Trophoblast cell (in vitro differentiated cells and primary cell): ENCODE measurements around the gene RBM38.
A peak's percentile ranks its signal among the peaks of the same experiment; 100 is the strongest.

ENCODE experiments used
- DNase-seq, 2 donors: peaks; one replicate each; pipeline ENCODE4 v3.0.0-alpha.2; 2016
- H2AFZ ChIP-seq: 2 replicates; pipeline ENCODE4 v1.6.1; 2013; ENCODE audit warnings: low read length, moderate library complexity, mild to moderate bottlenecking; ENCODE audit not compliant: insufficient read depth, poor library complexity
- H2AK5ac ChIP-seq: 2 replicates; pipeline ENCODE4 v1.6.1; 2013; ENCODE audit warnings: mild to moderate bottlenecking, low read length
- H2BK120ac ChIP-seq: 2 replicates; pipeline ENCODE4 v1.6.1; 2013; ENCODE audit warnings: low read length, mild to moderate bottlenecking, moderate library complexity; ENCODE audit not compliant: insufficient read depth, poor library complexity
- H2BK12ac ChIP-seq: 2 replicates; pipeline ENCODE4 v1.6.1; 2013; ENCODE audit warnings: mild to moderate bottlenecking, low read length, moderate library complexity
- H2BK5ac ChIP-seq: 2 replicates; pipeline ENCODE4 v1.6.1; 2013; ENCODE audit warnings: low read length, low read depth, moderate library complexity, mild to moderate bottlenecking; ENCODE audit not compliant: poor library complexity
- H3K14ac ChIP-seq: 2 replicates; pipeline ENCODE4 v1.6.1; 2013; ENCODE audit warnings: mild to moderate bottlenecking, low read length
- H3K18ac ChIP-seq: 2 replicates; pipeline ENCODE4 v1.6.1; 2013; ENCODE audit warnings: mild to moderate bottlenecking, low read length
- H3K23ac ChIP-seq: 2 replicates; pipeline ENCODE4 v1.6.1; 2013; ENCODE audit warnings: low read length
- H3K27ac ChIP-seq: 2 replicates; pipeline ENCODE4 v1.5.1; 2013; ENCODE audit warnings: low read depth, mild to moderate bottlenecking, inconsistent platforms, low read length, moderate library complexity
- H3K27me3 ChIP-seq: 2 replicates; pipeline ENCODE4 v1.6.1; 2013; ENCODE audit warnings: inconsistent platforms, mild to moderate bottlenecking, low read length, moderate library complexity; ENCODE audit not compliant: insufficient read depth
- H3K36me3 ChIP-seq, 2 experiments: 1 replicate in 1 of 2; 2 replicates in 1 of 2; pipeline ENCODE4 v1.6.1; 2013; ENCODE audit warnings: low read length in 2 of 2, mild to moderate bottlenecking in 2 of 2, moderate library complexity in 1 of 2; ENCODE audit not compliant: insufficient read depth in 2 of 2, control insufficient read depth in 1 of 2
- H3K4ac ChIP-seq: 2 replicates; pipeline ENCODE4 v1.6.1; 2013; ENCODE audit warnings: low read depth, mild to moderate bottlenecking, low read length, moderate library complexity
- H3K4me1 ChIP-seq, 2 experiments: 1 replicate in 1 of 2; 2 replicates in 1 of 2; pipeline ENCODE4 v1.6.1; 2013; ENCODE audit warnings: low read length in 2 of 2, mild to moderate bottlenecking in 2 of 2, moderate library complexity in 1 of 2; ENCODE audit not compliant: insufficient read depth in 2 of 2, control insufficient read depth in 1 of 2
- H3K4me2 ChIP-seq: 2 replicates; pipeline ENCODE4 v1.6.1; 2013; ENCODE audit warnings: inconsistent platforms, mild to moderate bottlenecking, low read length, moderate library complexity
- H3K4me3 ChIP-seq: 2 replicates; pipeline ENCODE4 v1.5.1; 2013; ENCODE audit warnings: mild to moderate bottlenecking, low read depth, low read length, inconsistent platforms
- H3K79me1 ChIP-seq: one replicate; pipeline ENCODE4 v1.6.1; 2013; ENCODE audit warnings: low read length
- H3K79me2 ChIP-seq: 2 replicates; pipeline ENCODE4 v1.6.1; 2013; ENCODE audit warnings: low read length, mild to moderate bottlenecking; ENCODE audit not compliant: control insufficient read depth, insufficient read depth, poor library complexity
- H3K9ac ChIP-seq: 2 replicates; pipeline ENCODE4 v1.6.1; 2013; ENCODE audit warnings: mild to moderate bottlenecking, low read length
- H3K9me3 ChIP-seq: 2 replicates; pipeline ENCODE4 v1.6.1; 2013; ENCODE audit warnings: low read depth, mild to moderate bottlenecking, control low read depth, inconsistent platforms, low read length; ENCODE audit not compliant: insufficient read depth
- H4K12ac ChIP-seq: 2 replicates; pipeline ENCODE4 v1.6.1; 2013; ENCODE audit warnings: low read depth, mild to moderate bottlenecking, low read length, moderate library complexity
- H4K8ac ChIP-seq: 2 replicates; pipeline ENCODE4 v1.6.1; 2013; ENCODE audit warnings: low read depth, mild to moderate bottlenecking, low read length, moderate library complexity
- H4K91ac ChIP-seq: one replicate; pipeline ENCODE4 v1.6.1; 2013; ENCODE audit warnings: low read depth, mild to moderate bottlenecking, low read length, moderate library complexity
- WGBS: extraction: QIAGEN DNeasy Blood & Tissue Kit; methylation state at CpG from one replicate; pipeline ENCODE4 v1.1.7; 2013; ENCODE audit warnings: missing lambda C conversion rate; ENCODE audit not compliant: insufficient read length, insufficient coverage; ENCODE audit errors: extremely low coverage; 5-methylcytosine and 5-hydroxymethylcytosine counted together

The RBM38 gene

GRCh38 chr20:57455386-57455785 lies 64.2 kb downstream of the RBM38 start:
- WGBS: no CpG with 5 or more reads among the region's 3 CpGs
- no peak overlapping the region for H2BK120ac ChIP-seq
- H4K12ac ChIP-seq: no peak overlapping the region
- H3K79me1 ChIP-seq: peaks cover 8% of the 10 kb centered on the region
- no peak for DNase-seq
- H3K9me3 ChIP-seq: peaks cover 6% of the 10 kb centered on the region
- no peak overlapping the region for H2BK5ac ChIP-seq
- no peak overlapping the region for H2AK5ac ChIP-seq
- no peak overlapping the region for H3K23ac ChIP-seq
- no peak overlapping the region for H3K27ac ChIP-seq
- H4K8ac ChIP-seq: no peak overlapping the region
- no peak overlapping the region for H3K18ac ChIP-seq
- no peak overlapping the region for H3K9ac ChIP-seq
- no peaks in the 10 kb centered on the region for H3K79me2 ChIP-seq
- no peak overlapping the region for H2AFZ ChIP-seq
- H3K4me2 ChIP-seq: no peak overlapping the region
- H3K4ac ChIP-seq: no peak overlapping the region
- peaks cover 8 to 14% of the 10 kb centered on the region in 2 experiments for H3K4me1 ChIP-seq
- H3K14ac ChIP-seq: no peak overlapping the region
- no peaks in the 10 kb centered on the region for H3K27me3 ChIP-seq
- H3K4me3 ChIP-seq: no peak overlapping the region
- no peak overlapping the region for H2BK12ac ChIP-seq
- H3K36me3 ChIP-seq: no peaks in the 10 kb centered on the region
- H4K91ac ChIP-seq: no peak overlapping the region

- WGBS: no CpG with 5 or more reads among the region's 13 CpGs
- H4K12ac ChIP-seq: no peak overlapping the region
- no peaks in the 10 kb centered on the region for H3K79me2 ChIP-seq
- no peak overlapping the region for H3K9ac ChIP-seq
- no peak overlapping the region for H3K14ac ChIP-seq
- H2BK120ac ChIP-seq: no peak overlapping the region
- H3K18ac ChIP-seq: no peak overlapping the region
- H2BK5ac ChIP-seq: no peak overlapping the region
- no peak overlapping the region for H2AFZ ChIP-seq
- H3K9me3 ChIP-seq: peaks cover 6% of the 10 kb centered on the region
- H2AK5ac ChIP-seq: no peak overlapping the region
- no peak overlapping the region for H3K4me2 ChIP-seq
- no peak overlapping the region for H2BK12ac ChIP-seq
- peaks cover 14 to 21% of the 10 kb centered on the region in 2 experiments for H3K4me1 ChIP-seq
- H3K36me3 ChIP-seq: no peaks in the 10 kb centered on the region
- DNase-seq: peak in 1 of 2 donors; percentile 15
- no peaks in the 10 kb centered on the region for H3K27me3 ChIP-seq
- H3K27ac ChIP-seq: no peak overlapping the region
- peaks cover 8% of the 10 kb centered on the region for H3K79me1 ChIP-seq
- H4K8ac ChIP-seq: no peak overlapping the region
- H4K91ac ChIP-seq: no peak overlapping the region
- H3K23ac ChIP-seq: no peak overlapping the region
- H3K4me3 ChIP-seq: no peak overlapping the region
- H3K4ac ChIP-seq: no peak overlapping the region
These were observed 64.9 kb downstream of the RBM38 start for GRCh38 chr20:57456116-57456515.

- peaks cover 16 to 23% of the 10 kb centered on the region in 2 experiments for H3K4me1 ChIP-seq
- H3K27me3 ChIP-seq: no peaks in the 10 kb centered on the region
- H3K9me3 ChIP-seq: peaks cover 6% of the 10 kb centered on the region
- no peak overlapping the region for H2BK12ac ChIP-seq
- no peak overlapping the region for H2AFZ ChIP-seq
- H3K9ac ChIP-seq: no peak overlapping the region
- H2AK5ac ChIP-seq: no peak overlapping the region
- no peak overlapping the region for H4K8ac ChIP-seq
- no peak overlapping the region for H3K18ac ChIP-seq
- WGBS: no CpG with 5 or more reads among the region's 21 CpGs
- H3K4ac ChIP-seq: no peak overlapping the region
- H4K12ac ChIP-seq: no peak overlapping the region
- peak in 1 of 2 donors; percentile 24 for DNase-seq
- no peak overlapping the region for H2BK120ac ChIP-seq
- no peaks in the 10 kb centered on the region for H3K36me3 ChIP-seq
- no peak overlapping the region for H3K23ac ChIP-seq
- H2BK5ac ChIP-seq: no peak overlapping the region
- no peak overlapping the region for H3K4me2 ChIP-seq
- H3K79me1 ChIP-seq: peaks cover 12% of the 10 kb centered on the region
- no peak overlapping the region for H4K91ac ChIP-seq
- H3K4me3 ChIP-seq: no peak overlapping the region
- H3K14ac ChIP-seq: no peak overlapping the region
- H3K27ac ChIP-seq: no peak overlapping the region
- no peaks in the 10 kb centered on the region for H3K79me2 ChIP-seq
These were observed 66.3 kb downstream of the RBM38 start for GRCh38 chr20:57457243-57458095.

DNA sequence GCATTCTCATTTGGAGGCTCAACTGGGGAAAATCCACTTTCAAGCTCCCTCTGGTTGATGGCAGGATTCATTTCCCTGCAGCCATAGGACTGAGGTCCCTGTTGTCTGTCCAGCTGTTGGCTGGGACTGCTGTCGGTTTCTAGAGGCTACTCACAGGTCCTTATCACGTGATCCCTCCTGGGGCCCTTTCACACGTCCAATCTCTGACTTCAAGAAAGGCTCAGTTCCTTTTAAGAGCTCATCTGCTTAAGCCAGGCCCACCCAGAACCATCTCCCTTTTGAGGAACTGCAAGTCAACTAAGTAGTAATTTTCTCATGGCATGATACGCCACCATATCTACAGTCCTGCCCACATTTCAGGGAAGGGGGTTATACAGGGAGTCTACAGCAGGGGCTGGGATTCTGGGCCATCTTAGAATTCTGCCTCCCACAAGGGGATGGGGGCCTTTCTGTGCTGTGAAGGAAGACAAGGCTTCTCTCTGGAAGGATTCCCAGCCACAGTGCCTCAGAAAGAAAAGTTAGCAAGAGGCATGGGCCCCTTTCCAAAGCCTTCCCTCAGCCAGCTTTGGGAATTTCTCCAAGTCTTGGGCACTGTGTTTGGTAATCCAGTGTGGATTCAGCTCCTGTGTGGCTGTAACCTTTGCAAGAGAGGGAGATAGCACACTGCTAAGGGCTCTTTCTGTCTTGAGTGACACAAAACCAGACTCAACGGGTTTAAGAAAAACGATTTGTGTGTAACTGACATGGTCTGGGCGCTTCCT lies 67.4 kb downstream of the RBM38 start:
- Histone ChIP-seq H3K9me3 (peaks cover 6% of the 10 kb centered on the region), H3K4me2 (no peak overlapping the region), H3K4me1 (peaks cover 16 to 23% of the 10 kb centered on the region in 2 experiments), H3K79me2 (no peaks in the 10 kb centered on the region), H2BK5ac (no peak overlapping the region), H3K9ac (no peak overlapping the region), H2AFZ (no peak overlapping the region), H4K12ac (no peak overlapping the region), H4K91ac (peak overlapping the region; percentile 29), H3K18ac (no peak overlapping the region), H3K79me1 (peaks cover 12% of the 10 kb centered on the region), H3K27ac (no peak overlapping the region), H4K8ac (no peak overlapping the region), H3K23ac (no peak overlapping the region), H2AK5ac (no peak overlapping the region), H3K27me3 (no peaks in the 10 kb centered on the region), H2BK12ac (peak overlapping the region; percentile 3), H3K4ac (no peak overlapping the region), H3K4me3 (no peak overlapping the region), H2BK120ac (no peak overlapping the region), H3K36me3 (no peaks in the 10 kb centered on the region), H3K14ac (no peak overlapping the region)
- WGBS: no CpG with 5 or more reads among the region's 7 CpGs
- no peak for DNase-seq
